ENCODE measurements around the gene PLEK. TPM values are rescaled to one million over a fixed set of nuclear protein-coding genes. Genes with fewer than 3 reads are reported as not detected.

Gene PLEK
- total RNA-seq, 1 experiment from 2014 or later, result not detected

GRCh38 chr2:68369337-68369734, 4.3 kb downstream of the PLEK start:
- ATAC-seq (no peak), DNase-seq (no peak)
- ChIA-PET POLR2A (ENCODE audit: unreplicated experiment) (no interaction called here), CTCF (no interaction called here)
- intact Hi-C loops (cut with micrococcal nuclease), result no loop called here
- no TSS peak for BruUV-seq (replicated peaks)
- H3K9me3 ChIP-seq (ENCODE audit: low read length), result no peaks in the 10 kb centered on the region
- no peaks in the 10 kb centered on the region for H3K9me2 ChIP-seq (replicated peaks; ENCODE audit: low read length)
- no peaks in the 10 kb centered on the region for H3K36me3 ChIP-seq (ENCODE audit: low read depth, low read length)
- no peak overlapping the region for H3K4me2 ChIP-seq (ENCODE audit: low read length)
- H2AFZ ChIP-seq (ENCODE audit: low read length), result no peak overlapping the region
- H4K20me1 ChIP-seq (ENCODE audit: low read length), result no peaks in the 10 kb centered on the region
- no peak overlapping the region for H3K27ac ChIP-seq (ENCODE audit: low read length)
- no peak overlapping the region for H3K9ac ChIP-seq (ENCODE audit: low read length)
- H3K79me2 ChIP-seq (ENCODE audit: low read length), result no peaks in the 10 kb centered on the region
- H3F3A ChIP-seq (ENCODE audit: low read length, unreplicated experiment), result no peaks in the 10 kb centered on the region
- H3K4me3 ChIP-seq (ENCODE audit: low read length), result no peak overlapping the region
- H3K27me3 ChIP-seq (ENCODE audit: low read length), result no peaks in the 10 kb centered on the region
- TF ChIP-seq EZH2phosphoT487 (IDR thresholded peaks at IDR 0.05; ENCODE audit: borderline replicate concordance, low read length) (no peak), CTCF (conservative IDR thresholded peaks at IDR 0.05; ENCODE audit: low read depth, low read length) (no peak), EZH2 (IDR thresholded peaks at IDR 0.05; ENCODE audit: low read length, unreplicated experiment) (no peak)
- no peaks in the 10 kb centered on the region for H3K4me1 ChIP-seq (ENCODE audit: insufficient read depth, low read length)

DNA sequence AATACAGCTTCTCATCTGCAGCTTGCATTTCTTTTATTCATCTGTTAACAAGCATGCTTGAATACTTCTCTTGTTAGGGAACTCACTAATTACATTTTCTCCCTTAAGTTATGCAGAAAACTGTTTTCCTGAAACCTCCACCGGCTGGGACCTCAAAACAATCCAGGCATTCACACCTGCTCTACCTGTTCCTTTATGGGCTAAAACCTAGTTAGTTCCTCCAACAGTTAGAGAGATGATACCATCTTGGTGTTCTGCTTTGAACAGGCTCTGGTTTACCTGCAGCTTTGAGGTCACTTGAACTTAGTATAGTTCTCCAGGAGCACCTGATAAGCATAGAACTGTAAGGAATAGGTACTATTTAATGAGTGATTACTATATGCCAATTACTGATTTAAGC, 6.1 kb downstream of the PLEK start:
- H3K9ac ChIP-seq (ENCODE audit: low read length), result no peak overlapping the region
- no peak for TF ChIP-seq EZH2phosphoT487 (IDR thresholded peaks at IDR 0.05; ENCODE audit: borderline replicate concordance, low read length)
- TF ChIP-seq EZH2 (IDR thresholded peaks at IDR 0.05; ENCODE audit: low read length, unreplicated experiment), result no peak
- TF ChIP-seq CTCF (conservative IDR thresholded peaks at IDR 0.05; ENCODE audit: low read depth, low read length), result no peak
- BruUV-seq (replicated peaks), result no TSS peak
- H3K9me2 ChIP-seq (replicated peaks; ENCODE audit: low read length), result no peaks in the 10 kb centered on the region
- H3K9me3 ChIP-seq (ENCODE audit: low read length), result no peaks in the 10 kb centered on the region
- ChIA-PET POLR2A (ENCODE audit: unreplicated experiment) (no interaction called here), CTCF (no interaction called here)
- H3K27ac ChIP-seq (ENCODE audit: low read length), result no peak overlapping the region
- DNase-seq (no peak), ATAC-seq (no peak)
- H3K4me1 ChIP-seq (ENCODE audit: insufficient read depth, low read length), result no peaks in the 10 kb centered on the region
- intact Hi-C loops (cut with micrococcal nuclease), result no loop called here
- H3K36me3 ChIP-seq (ENCODE audit: low read depth, low read length), result no peaks in the 10 kb centered on the region
- no peaks in the 10 kb centered on the region for H3K79me2 ChIP-seq (ENCODE audit: low read length)
- no peaks in the 10 kb centered on the region for H4K20me1 ChIP-seq (ENCODE audit: low read length)
- H3F3A ChIP-seq (ENCODE audit: low read length, unreplicated experiment), result no peaks in the 10 kb centered on the region
- 0 out of 2 replicates have a peak, but pooled peaks cover 3% of the 10 kb centered on the region for H3K27me3 ChIP-seq (ENCODE audit: low read length)
- no peak overlapping the region for H3K4me2 ChIP-seq (ENCODE audit: low read length)
- no peak overlapping the region; the same call in 1 of the 2 replicates for H2AFZ ChIP-seq (ENCODE audit: low read length)
- H3K4me3 ChIP-seq (ENCODE audit: low read length), result no peak overlapping the region

GRCh38 chr2:68371581-68371980, 6.5 kb downstream of the PLEK start:
- Histone ChIP-seq H3K4me2 (ENCODE audit: low read length) (no peak overlapping the region), H3K27ac (ENCODE audit: low read length) (no peak overlapping the region), H3K9me2 (replicated peaks; ENCODE audit: low read length) (no peaks in the 10 kb centered on the region), H3K4me3 (ENCODE audit: low read length) (no peak overlapping the region), H3F3A (ENCODE audit: low read length, unreplicated experiment) (no peaks in the 10 kb centered on the region), H4K20me1 (ENCODE audit: low read length) (no peaks in the 10 kb centered on the region), H3K36me3 (ENCODE audit: low read depth, low read length) (no peaks in the 10 kb centered on the region), H3K27me3 (ENCODE audit: low read length) (0 out of 2 replicates have a peak, but pooled peaks cover 3% of the 10 kb centered on the region), H3K9ac (ENCODE audit: low read length) (no peak overlapping the region), H3K4me1 (ENCODE audit: insufficient read depth, low read length) (no peaks in the 10 kb centered on the region), H3K9me3 (ENCODE audit: low read length) (no peaks in the 10 kb centered on the region), H2AFZ (ENCODE audit: low read length) (no peak overlapping the region; the same call in 1 of the 2 replicates), H3K79me2 (ENCODE audit: low read length) (no peaks in the 10 kb centered on the region)
- ChIA-PET CTCF (no interaction called here), POLR2A (ENCODE audit: unreplicated experiment) (no interaction called here)
- TF ChIP-seq EZH2phosphoT487 (IDR thresholded peaks at IDR 0.05; ENCODE audit: borderline replicate concordance, low read length) (no peak), EZH2 (IDR thresholded peaks at IDR 0.05; ENCODE audit: low read length, unreplicated experiment) (no peak), CTCF (conservative IDR thresholded peaks at IDR 0.05; ENCODE audit: low read depth, low read length) (no peak)
- DNase-seq, result peak; percentile 12
- intact Hi-C loops (cut with micrococcal nuclease), result no loop called here
- no TSS peak for BruUV-seq (replicated peaks)
- ATAC-seq, result no peak

All from PC-3 (cell line).